GM11168 (cell line): ENCODE results near the gene TAS2R13.

ENCODE experiments used
- in situ Hi-C: fragments of 300-500 bp; cut with MboI; formaldehyde crosslinking; loops from one replicate; pipeline ENCODE4 v1.12.0; 2022; ENCODE audit warnings: low sequenced_read_pairs; ENCODE audit not compliant: unreplicated experiment

Gene TAS2R13, protein sequence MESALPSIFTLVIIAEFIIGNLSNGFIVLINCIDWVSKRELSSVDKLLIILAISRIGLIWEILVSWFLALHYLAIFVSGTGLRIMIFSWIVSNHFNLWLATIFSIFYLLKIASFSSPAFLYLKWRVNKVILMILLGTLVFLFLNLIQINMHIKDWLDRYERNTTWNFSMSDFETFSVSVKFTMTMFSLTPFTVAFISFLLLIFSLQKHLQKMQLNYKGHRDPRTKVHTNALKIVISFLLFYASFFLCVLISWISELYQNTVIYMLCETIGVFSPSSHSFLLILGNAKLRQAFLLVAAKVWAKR

DNA sequence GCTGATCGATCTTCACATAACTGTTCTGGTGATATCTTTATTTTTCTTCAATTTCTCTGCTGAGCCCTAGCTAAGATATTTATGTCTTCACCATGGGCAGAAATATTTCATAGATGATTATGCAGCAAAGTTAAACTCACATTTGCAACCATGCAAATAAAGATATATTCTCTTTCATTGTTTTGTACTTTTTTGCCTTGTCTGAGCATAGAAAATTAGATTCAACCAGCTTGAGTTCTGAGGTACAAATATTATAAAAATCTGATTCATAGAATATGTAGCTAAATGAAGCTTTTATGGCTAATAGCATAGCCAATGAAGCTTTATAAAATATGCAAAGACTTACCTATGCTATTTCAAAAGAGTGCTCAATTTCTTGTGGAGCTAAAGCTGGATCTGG is at the start of gene TAS2R13:
TSS of gene TAS2R13 (minus strand) at position 101 of the 400 bp plus-strand sequence. CDS start 264 bp downstream, outside the sequence.
- in situ Hi-C loops: no loop called here

DNA sequence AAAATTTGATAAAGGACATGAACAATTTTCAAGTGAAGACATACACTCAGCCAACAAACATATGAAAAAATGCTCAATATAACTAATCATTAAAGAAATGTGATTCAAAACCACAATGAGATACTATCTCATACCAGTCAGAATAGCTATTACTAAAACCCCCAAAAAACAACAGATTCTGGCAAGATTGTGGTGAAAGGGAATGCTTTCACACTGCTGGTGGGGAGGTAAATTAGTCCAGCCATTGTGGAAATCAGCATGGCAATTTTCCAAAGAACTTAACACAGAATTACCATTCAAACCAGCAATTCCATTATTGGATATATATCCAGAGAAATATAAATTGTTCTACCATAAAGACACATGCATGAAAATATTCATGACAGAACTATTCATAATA is 48.4 kb upstream of the TAS2R13 start:
- in situ Hi-C loops: no loop called here

DNA sequence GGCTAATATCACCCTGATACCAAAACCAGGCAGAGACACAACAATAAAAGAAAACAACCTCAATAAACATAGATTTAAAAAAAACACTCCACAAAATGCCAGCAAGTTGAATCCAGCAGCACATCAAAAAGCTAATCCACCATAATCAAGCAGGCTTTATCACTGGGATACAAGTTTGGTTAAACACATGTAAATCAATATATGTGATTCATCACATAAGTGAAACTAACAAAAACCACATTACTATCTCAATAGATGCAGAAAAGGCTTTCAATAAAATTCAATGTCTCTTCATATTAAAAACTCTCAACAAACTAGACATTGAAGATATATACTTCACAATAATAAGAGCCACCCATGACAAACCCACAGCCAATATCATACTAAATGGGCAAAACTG is 46.7 kb upstream of the TAS2R13 start:
- in situ Hi-C loops: no loop called here

DNA sequence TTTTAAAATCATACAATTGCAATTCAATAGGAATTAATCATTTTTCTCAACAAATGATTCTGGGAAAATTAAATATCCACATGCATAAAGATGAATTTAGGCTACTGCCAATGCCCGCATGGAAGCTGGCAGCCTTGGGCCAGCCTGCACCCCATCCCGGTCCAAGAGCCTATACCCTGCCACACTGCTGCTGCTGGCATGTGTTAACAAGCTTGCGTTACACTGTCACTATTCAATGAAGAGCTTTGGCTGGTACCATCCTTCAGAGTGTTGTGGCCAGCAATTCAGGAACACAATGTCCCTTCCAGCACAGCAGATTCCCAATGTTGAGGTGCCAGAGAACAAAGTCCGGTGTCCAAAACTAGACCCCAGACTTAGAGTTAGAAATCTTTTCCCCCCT is 43.3 kb upstream of the TAS2R13 start:
- in situ Hi-C loops: no loop called here

DNA sequence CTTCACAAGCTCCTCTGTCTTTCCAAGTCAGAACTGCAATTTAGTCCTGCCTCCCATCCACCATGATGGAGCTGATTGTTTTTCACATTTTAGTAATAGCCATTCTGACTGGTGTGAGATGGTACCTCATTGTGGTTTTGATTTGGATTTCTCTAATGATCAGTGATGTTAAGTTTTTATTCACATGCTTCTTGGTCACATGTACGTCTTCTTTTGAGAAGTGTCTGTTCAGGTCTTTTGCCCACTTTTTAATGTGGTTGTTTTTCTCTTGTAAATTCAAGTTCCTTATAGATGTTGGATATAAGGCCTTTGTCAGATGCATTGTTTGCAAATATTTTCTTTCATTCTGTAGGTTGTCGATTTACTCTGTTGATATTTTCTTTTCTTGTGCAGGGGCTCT is 33.8 kb upstream of the TAS2R13 start:
- in situ Hi-C loops: no loop called here

DNA sequence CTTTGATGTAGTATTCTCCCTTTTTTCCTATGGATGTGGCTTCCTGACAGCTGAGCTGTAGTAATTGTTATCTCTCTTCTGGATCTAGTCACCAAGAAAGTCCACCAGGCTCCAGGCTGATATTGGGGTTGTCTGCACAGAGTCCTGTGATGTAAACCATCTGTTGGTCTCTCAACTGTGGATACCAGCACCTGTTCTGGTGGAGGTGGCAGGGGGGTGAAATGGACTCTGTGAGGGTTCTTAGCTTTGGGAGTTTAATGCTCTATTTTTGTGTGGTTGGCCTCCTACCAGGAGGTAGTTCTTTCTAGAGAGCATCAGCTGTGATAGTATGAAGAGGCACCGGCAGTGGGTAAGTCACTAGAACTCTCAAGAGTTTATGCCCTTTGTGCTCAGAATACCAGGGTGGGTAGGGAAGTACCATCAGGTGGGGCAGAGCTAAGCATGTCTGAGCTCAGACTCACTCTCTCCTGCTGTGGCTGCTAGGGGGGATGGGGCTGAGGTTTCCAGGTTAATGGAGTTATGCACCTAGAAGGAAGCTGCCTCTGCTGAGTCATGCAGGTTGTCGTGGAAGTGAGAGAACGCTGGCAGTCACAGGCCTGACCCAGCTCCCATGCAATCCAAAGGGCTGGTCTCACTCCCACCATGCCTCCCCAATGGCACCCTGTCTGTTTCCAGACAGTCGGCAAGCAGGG is 32.7 kb upstream of the TAS2R13 start:
- in situ Hi-C loops: no loop called here

DNA sequence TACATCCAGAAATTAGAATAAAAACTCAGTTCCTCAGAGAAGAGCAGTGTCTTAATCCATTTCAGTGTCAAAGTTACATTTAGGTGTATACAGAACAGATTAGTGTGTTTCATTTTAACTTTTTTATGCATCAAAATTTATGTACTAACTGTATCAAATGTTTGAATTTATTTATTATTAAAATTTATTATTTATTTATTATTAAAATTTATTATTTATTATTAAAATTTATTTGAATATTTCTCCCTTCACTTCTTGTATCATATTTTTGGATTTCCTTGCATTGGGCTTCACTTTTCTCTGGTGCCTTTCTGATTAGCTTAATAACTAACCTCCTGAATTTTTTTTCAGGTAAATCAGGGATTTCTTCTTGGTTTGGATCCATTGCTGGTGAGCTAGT is 32.0 kb upstream of the TAS2R13 start:
- in situ Hi-C loops: no loop called here

DNA sequence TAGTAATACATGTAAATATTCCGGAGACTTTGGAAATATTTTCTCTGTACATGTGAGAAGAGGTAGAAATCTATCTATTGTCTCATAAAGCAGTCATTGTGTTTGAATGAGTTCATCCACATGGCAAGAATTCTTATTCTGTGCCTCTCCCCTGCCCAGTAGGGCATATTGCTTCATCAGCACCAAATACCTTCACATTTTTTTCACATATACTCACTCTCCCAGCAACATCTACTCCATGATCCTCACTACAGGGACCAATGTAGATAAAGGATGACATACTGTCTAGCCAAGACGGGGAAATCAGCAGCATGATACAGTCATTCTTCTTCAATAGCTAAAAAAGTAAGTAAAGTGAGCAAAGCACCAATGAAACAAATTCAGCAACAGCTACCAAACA is 31.0 kb upstream of the TAS2R13 start:
- in situ Hi-C loops: no loop called here

DNA sequence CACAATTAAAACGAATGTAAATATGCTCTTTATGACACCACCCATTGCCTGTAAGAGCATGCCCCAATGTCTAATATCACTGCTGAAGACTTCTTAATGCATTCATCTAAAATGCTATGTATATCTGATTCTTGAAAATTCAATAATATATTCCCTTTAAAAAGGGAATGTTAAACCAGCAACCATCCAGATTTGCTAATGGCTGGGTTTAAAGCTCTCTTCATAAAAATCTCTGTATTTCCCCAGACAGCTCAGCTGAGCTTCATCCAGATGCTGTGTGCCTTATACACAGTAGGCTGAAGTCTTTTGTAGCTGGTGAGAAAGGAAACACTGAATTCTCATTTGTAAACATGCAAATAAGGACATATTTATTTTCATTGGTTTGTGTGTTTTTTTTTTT is 29.8 kb upstream of the TAS2R13 start, which contains the start of gene TAS2R14:
TSS of gene TAS2R14 (minus strand) at position 101 of the 400 bp plus-strand sequence. CDS start at position 45, 56 bp downstream.
- in situ Hi-C loops: no loop called here

DNA sequence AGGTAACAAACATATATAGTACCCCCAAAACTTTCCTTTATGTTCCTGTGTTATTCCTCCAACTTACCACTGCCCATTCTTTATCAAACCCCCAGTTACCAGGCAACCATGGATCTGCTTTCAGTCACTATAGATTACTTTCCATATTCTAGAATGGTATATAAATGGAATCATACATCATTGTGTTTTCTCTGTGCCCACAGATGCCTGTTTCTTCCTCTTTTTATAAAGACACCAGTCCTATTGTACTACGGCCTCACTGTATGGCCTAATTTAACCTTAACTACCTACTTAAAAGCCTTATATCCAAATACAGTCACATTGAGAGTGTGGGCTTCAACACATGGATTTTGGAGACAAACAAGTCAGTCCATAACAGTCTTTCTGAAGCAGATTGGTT is 27.1 kb upstream of the TAS2R13 start:
- in situ Hi-C loops: no loop called here

DNA sequence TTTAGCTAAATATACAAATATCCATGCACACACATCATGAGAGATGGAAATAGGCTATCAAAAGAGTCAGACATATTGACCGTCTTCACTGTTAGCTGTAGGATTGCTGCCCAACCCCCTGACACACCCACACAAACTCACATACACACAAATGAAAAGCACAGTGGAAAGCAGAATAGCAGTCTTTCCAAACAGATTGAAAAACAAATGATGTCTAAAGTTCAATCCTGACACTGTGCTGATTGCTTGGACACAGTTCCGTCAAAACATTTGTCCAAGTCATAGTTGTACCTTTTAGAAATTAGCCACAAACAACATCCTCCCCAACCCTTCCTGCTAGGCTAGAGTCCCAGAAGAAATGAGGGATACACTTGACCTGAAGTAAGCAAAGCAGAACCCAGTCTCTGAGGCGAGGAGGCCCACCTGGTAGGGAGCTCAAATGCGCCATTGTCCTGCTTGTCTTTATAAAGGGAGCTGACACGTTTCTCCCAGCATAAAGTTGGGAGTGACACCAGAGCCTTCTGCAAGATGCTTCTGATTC is 19.5 kb upstream of the TAS2R13 start, which contains the start of gene PRH2:
TSS of gene PRH2 (plus strand) at position 491 of the 541 bp plus-strand sequence. CDS start at position 529, 38 bp downstream.
- in situ Hi-C loops: no loop called here

DNA sequence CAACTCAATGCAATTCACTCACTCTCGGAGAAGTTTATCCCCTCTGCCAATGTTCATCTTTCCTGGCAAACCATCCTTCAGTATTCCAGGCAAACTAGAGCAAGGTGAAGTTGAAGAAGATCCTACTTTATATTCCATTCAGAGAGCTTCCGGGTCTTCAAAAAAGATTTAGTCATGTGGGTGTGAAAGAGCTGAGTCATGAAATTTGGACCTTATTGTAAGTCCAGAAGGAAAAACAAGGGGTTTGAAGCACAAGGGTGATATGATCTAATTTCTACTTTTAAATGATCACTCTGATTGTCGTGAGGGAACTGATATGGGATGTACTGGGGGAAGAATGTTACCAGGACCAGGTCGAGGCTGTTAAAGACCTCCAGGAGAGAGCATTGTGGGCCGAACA is 16.9 kb upstream of the TAS2R13 start:
- in situ Hi-C loops: no loop called here

DNA sequence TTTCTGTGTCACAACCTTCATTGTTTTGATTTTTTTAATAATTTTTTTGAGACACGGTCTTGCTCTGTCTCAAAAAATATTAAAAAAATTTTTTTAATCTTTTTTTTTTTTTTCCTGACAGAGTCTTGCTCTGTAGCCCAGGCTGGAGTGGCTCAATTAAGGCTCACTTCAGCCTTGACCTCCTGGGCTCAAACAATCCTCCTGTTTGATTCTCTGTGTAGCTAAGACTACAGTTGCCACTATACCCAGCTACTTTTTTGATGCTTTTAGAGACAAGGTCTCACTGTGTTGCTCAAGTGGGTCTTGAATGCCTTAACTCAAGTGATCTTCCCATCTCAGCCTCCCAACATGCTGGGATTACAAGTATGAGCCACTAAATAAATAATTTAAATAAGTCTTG is 10.4 kb upstream of the TAS2R13 start:
- in situ Hi-C loops: no loop called here

DNA sequence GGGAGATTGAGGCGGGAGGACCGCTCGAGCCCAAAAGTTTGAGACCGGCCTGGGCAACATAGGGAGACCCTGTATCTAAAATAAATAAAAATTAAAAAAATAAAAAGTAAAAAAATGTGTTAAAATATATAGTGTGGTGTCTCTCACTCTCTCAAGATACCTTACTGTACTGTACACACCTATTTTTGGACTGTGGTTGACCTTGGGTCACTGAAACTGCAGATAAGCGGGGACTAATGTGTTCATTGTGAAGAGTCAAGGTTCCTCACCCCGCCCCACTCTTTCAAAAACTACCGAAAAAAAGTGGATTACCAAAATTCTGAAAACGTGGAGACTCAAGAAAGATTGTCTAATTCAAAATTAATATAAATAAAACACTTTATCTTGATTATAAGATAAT is 1.0 kb upstream of the TAS2R13 start:
- in situ Hi-C loops: no loop called here

DNA sequence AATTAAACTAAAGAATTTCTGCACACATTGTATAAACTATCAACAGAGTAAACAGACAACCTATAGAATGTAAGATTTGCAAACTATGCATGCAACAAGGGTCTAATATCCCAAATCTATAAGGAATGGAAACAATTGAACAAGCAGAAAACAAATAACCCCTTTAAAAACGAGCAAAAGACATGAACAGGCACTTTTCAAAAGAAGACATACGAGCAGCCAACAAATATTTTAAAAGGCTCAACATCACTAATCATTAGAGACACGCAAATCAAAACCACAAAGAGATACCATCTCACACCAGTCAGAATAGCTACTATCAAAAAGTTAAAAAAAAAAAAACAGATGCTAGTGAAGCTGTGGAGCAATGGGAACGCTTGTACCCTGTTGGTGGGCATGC is 4.7 kb downstream of the TAS2R13 start:
- in situ Hi-C loops: no loop called here

DNA sequence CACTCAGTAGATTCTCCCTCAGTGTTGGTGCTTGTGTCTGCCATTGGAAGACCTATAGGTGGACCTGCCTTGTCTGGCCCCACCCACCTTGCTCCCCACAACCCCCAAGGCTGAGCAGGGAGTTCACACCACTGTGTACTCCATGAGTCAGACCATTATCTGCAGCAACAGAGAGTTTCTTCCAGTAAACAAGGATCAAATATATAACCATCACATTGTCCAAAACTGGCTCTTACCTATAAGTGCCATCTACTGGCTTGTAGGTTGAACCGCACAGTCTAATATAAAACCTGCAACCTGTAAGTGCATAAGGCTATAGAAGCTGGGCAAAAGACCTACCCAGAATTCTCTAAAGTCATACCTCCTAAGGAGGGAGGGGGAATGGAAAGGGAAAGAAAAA is 7.9 kb downstream of the TAS2R13 start:
- in situ Hi-C loops: no loop called here

DNA sequence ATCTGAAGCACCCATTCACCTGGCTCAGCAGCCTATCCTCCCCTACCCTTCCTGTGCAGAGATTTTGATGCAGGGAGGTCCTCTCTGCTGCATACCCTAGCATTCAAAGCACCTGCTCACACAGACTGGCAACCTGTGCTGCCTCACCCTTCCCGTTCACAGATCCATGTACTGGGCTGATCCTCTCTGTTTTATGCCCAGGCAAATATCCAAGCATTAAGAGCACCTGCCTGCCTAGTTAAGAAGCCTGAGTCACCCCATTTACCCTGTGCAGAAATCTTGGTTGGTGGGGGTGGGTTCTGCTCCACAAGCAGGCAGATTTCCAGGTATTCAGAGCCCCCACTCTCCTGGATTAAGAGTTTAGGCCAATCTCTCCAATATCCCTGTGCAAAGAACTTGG is 8.4 kb downstream of the TAS2R13 start:
- in situ Hi-C loops: no loop called here

DNA sequence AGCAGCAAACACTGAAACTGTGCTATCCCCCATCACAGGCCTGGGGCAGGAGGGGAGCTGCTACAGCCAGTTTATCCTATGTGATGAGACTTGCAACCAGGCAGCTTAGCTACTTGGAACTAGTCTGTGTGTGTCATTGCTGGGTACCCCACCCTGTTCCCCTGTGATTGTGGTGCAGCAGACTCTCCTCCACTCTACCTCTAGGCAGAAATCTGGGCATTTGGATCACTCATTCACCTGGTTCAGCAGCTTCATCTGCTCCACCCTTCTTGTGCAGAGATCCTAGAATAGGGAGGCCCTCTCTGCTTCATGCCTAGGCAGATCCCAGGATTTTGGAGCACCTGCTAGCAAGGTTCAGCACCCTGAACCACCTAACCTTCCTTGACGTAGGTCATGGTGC is 8.8 kb downstream of the TAS2R13 start:
- in situ Hi-C loops: no loop called here

DNA sequence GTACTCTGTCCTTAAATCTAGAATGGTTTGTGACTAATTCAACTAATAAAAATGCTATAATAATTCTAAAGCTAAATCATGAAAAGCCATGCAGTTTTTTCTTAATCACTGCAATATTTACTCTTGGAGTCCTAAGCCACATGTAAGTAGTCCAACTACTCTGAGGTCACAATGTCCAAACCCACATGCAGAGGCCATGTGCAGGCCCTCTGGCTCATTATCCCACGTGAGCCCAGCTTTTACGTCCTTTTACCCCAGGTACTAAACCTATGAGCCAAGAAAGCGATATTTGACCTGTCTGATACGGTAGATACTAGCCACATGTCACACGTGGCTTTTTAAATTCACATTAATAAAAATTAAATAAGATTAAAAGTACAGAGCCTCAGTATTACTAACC is 12.5 kb downstream of the TAS2R13 start:
- in situ Hi-C loops: no loop called here

DNA sequence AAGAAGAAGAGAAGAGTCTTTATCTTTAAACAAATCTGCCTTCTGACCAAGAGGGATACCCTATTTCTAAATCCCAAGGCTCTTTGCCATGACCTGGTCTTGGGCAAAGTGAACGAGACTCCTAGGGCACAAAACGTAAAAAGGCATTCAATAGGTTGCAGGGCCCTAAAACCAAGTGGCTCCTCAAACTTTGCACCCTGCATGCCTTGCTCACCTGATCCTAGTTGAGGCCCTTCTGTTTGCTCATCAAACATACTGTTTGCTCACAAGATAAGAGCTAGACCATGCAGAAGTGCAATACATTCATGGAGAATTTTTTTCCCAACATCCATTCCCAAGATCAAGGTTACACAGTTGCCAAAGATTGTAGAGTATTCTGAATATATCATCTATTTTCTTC is 17.4 kb downstream of the TAS2R13 start:
- in situ Hi-C loops: no loop called here

DNA sequence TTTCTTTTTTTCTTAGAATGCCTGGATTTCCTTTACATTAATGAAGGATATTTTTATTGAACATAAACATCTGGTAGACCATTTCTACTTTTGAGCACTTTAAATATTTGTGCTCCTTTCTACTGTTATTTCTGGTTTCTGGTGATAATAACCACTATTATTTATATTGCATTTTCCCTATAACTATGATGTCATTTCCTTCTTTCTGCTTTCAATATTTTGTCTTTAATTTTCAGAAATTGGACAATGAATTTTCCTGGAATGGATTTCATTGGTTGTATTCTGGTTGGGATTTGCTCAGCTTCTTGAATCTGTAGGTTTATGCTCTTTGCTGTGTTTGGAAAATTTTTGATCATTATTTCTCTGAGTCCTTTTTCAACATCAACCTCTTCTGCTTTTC is 20.1 kb downstream of the TAS2R13 start:
- in situ Hi-C loops: no loop called here
